NCI-H128 (cell line): ENCODE data around the gene AMPH.
"Not testable (repeated sequence)": the region's sequence is repeated elsewhere in the genome, so short reads cannot be mapped to it uniquely, and the experiment has no call there.

Source experiments
- DNase-seq: peaks from one replicate; lab custom pipeline; 2025; ENCODE audit not compliant: unreplicated experiment; lab: John Stamatoyannopoulos, UW

Gene AMPH

GRCh38 chr7:38398725-38399321 is 232.3 kb downstream of the AMPH start:
- DNase-seq, result no peak

GRCh38 chr7:38396852-38397251 is 234.3 kb downstream of the AMPH start:
- DNase-seq, result no peak

GRCh38 chr7:38395921-38396552 is 235.1 kb downstream of the AMPH start:
- not testable (repeated sequence) for DNase-seq

- no peak for DNase-seq
Observed at GRCh38 chr7:38394660-38395059, 236.5 kb downstream of the AMPH start.

- no peak for DNase-seq
Observed at GRCh38 chr7:38393874-38394273, 237.3 kb downstream of the AMPH start.

GRCh38 chr7:38391751-38392150 is 239.4 kb downstream of the AMPH start:
- DNase-seq, result no peak

- DNase-seq, result no peak
Observed at GRCh38 chr7:38385682-38386081, 245.5 kb downstream of the AMPH start.

- DNase-seq, result no peak
Observed at GRCh38 chr7:38383281-38383680, 247.9 kb downstream of the AMPH start.

- DNase-seq, result no peak
Observed at GRCh38 chr7:38382684-38383083, 248.5 kb downstream of the AMPH start.

- DNase-seq, result no peak
Observed at GRCh38 chr7:38375453-38375852, 255.7 kb downstream of the AMPH start.

GRCh38 chr7:38374507-38374906 is 256.7 kb downstream of the AMPH start:
- DNase-seq, result no peak

- DNase-seq, result no peak
Observed at GRCh38 chr7:38373155-38373554, 258.0 kb downstream of the AMPH start.

GRCh38 chr7:38372290-38372689 is 258.9 kb downstream of the AMPH start:
- DNase-seq, result no peak

GRCh38 chr7:38369816-38370493 is 261.2 kb downstream of the AMPH start:
- DNase-seq, result peak; percentile 32

GRCh38 chr7:38368191-38368605 is 263.0 kb downstream of the AMPH start:
- no peak for DNase-seq

GRCh38 chr7:38367301-38367890 is 263.8 kb downstream of the AMPH start:
- no peak for DNase-seq

GRCh38 chr7:38363379-38363778 is 267.8 kb downstream of the AMPH start:
- not testable (repeated sequence) for DNase-seq

- not testable (repeated sequence) for DNase-seq
Observed at GRCh38 chr7:38362611-38363237, 268.4 kb downstream of the AMPH start.

- DNase-seq, result no peak
Observed at GRCh38 chr7:38360776-38361175, 270.4 kb downstream of the AMPH start.

GRCh38 chr7:38359071-38359601 is 272.0 kb downstream of the AMPH start:
- not testable (repeated sequence) for DNase-seq

- not testable (repeated sequence) for DNase-seq
Observed at GRCh38 chr7:38358273-38358831, 272.8 kb downstream of the AMPH start.
